NCI-H82 treated with DMSO at 0.1 percent for 48 hours (cell line): ENCODE data around the gene SEC63.
"Not testable (repeated sequence)": the region's sequence is repeated elsewhere in the genome, so short reads cannot be mapped to it uniquely, and the experiment has no call there.

ENCODE experiments used
- DNase-seq: peaks from one replicate; lab custom pipeline; 2025; ENCODE audit not compliant: unreplicated experiment; lab: John Stamatoyannopoulos, UW

Gene SEC63

GRCh38 chr6:107932580-107932979 lies 25.4 kb downstream of the SEC63 start:
- DNase-seq: no peak

GRCh38 chr6:107931894-107932293 lies 26.1 kb downstream of the SEC63 start:
- DNase-seq: no peak

- DNase-seq: no peak
These were observed 29.0 kb downstream of the SEC63 start for GRCh38 chr6:107928984-107929383.

GRCh38 chr6:107926697-107927544 lies 31.1 kb downstream of the SEC63 start:
- not testable (repeated sequence) for DNase-seq

GRCh38 chr6:107917451-107918375 lies 40.3 kb downstream of the SEC63 start:
- no peak for DNase-seq

GRCh38 chr6:107916961-107917360 lies 41.0 kb downstream of the SEC63 start:
- DNase-seq: not testable (repeated sequence)

- DNase-seq: no peak
These were observed 46.3 kb downstream of the SEC63 start for GRCh38 chr6:107911692-107912091.

- DNase-seq: no peak
These were observed 63.1 kb downstream of the SEC63 start for GRCh38 chr6:107894809-107895396.

- DNase-seq: not testable (repeated sequence)
These were observed 67.6 kb downstream of the SEC63 start for GRCh38 chr6:107890431-107890830.

GRCh38 chr6:107885950-107886349 lies 72.1 kb downstream of the SEC63 start:
- DNase-seq: not testable (repeated sequence)

GRCh38 chr6:107879941-107880340 lies 78.1 kb downstream of the SEC63 start:
- no peak for DNase-seq

GRCh38 chr6:107877968-107878367 lies 80.0 kb downstream of the SEC63 start:
- no peak for DNase-seq

GRCh38 chr6:107871976-107872375 lies 86.0 kb downstream of the SEC63 start:
- DNase-seq: no peak

- not testable (repeated sequence) for DNase-seq
These were observed 86.5 kb downstream of the SEC63 start for GRCh38 chr6:107871512-107871911.

- DNase-seq: no peak
These were observed 87.0 kb downstream of the SEC63 start for GRCh38 chr6:107871016-107871415.

GRCh38 chr6:107870381-107870780 lies 87.6 kb downstream of the SEC63 start:
- DNase-seq: no peak

- DNase-seq: peak; percentile 19
These were observed 88.1 kb downstream of the SEC63 start for GRCh38 chr6:107869871-107870270.

GRCh38 chr6:107868867-107869611 lies 89.0 kb downstream of the SEC63 start:
- DNase-seq: no peak

- DNase-seq: no peak
These were observed 90.7 kb downstream of the SEC63 start for GRCh38 chr6:107867302-107867615.

GRCh38 chr6:107866606-107867301 lies 91.3 kb downstream of the SEC63 start:
- peak; percentile 29 for DNase-seq
